K562 (cell line): ENCODE measurements around the gene TBC1D1. TPM values are rescaled to one million over a fixed set of nuclear protein-coding genes. Genes with fewer than 3 reads are reported as not detected.

Experiments
- ATAC-seq: fragments of 200-7000 bp; cut with Tn5 transposase; 3 replicates; pipeline ENCODE4 v1.9.1; 2020; ENCODE audit warnings: moderate library complexity
- BruUV-seq: library from RNA; stranded (reverse); fragments of 400-500 nt; replicated peaks from 2 replicates; lab custom pipeline; 2021; lab: Mats Ljungman, UMichigan
- CTCF ChIA-PET: fragments of 300-600 bp; formaldehyde crosslinking; extraction: SDS; loops from one replicate; lab custom pipeline; 2021; ENCODE audit warnings: low intra/inter-chr PET ratio; lab: Yijun Ruan, JAX
- POLR2A ChIA-PET: fragments of 300-600, 350-650 bp; sonication (Branson Sonifier 250); formaldehyde crosslinking; extraction: SDS; loops from one replicate; lab custom pipeline; 2021; ENCODE audit warnings: antibody characterized with exemption, inconsistent platforms; lab: Yijun Ruan, JAX
- DNase-seq, 4 experiments: peaks; one replicate each; pipeline versions ENCODE4 v3.0.0 to v3.0.0-alpha.2; 2011 to 2018; ENCODE audit warnings: low spot score in 3 of 4, mixed read lengths in 3 of 4; ENCODE audit errors: extremely low read depth in 1 of 4
- FAIRE-seq: peaks from 2 replicates; lab custom pipeline; 2011; peaks lifted over from hg19 to GRCh38; lab: Jason Lieb, UNC
- H2AFZ ChIP-seq: 2 replicates; pipeline ENCODE4 v1.6.0; 2011; ENCODE audit warnings: low read depth, low read length, control low read depth, inconsistent platforms
- H3K27ac ChIP-seq: fragments of 200-600 bp; 3 replicates; pipeline ENCODE4 v1.8.0; 2011; ENCODE audit warnings: low read depth, mild to moderate bottlenecking, control low read depth, inconsistent platforms, low read length, moderate library complexity, mixed read lengths; ENCODE audit errors: extremely low read depth
- H3K27me3 ChIP-seq, 2 experiments: fragments of 300-600 bp in 1 of 2; 2 replicates in 1 of 2; 3 replicates in 1 of 2; pipeline versions ENCODE4 v1.6.0 to v1.8.0; 2011; ENCODE audit warnings: inconsistent platforms in 2 of 2, low read length in 2 of 2, mild to moderate bottlenecking in 1 of 2, mixed read lengths in 1 of 2, moderate library complexity in 1 of 2; ENCODE audit not compliant: control insufficient read depth in 2 of 2, insufficient read depth in 2 of 2
- H3K36me3 ChIP-seq: fragments of 300-600 bp; 3 replicates; pipeline ENCODE4 v1.8.0; 2011; ENCODE audit warnings: mild to moderate bottlenecking, low read length, inconsistent platforms; ENCODE audit not compliant: control insufficient read depth, insufficient read depth
- H3K4me1 ChIP-seq, 2 experiments: fragments of 200-600 bp in 1 of 2; replicated peaks in 1 of 2; 2 replicates in 1 of 2; 3 replicates in 1 of 2; pipeline versions ENCODE4 v1.5.1 to v1.8.0; 2011; ENCODE audit warnings: inconsistent platforms in 2 of 2, low read length in 2 of 2, mild to moderate bottlenecking in 1 of 2, mixed read lengths in 1 of 2, moderate library complexity in 1 of 2; ENCODE audit not compliant: control insufficient read depth in 2 of 2, insufficient read depth in 2 of 2
- H3K4me2 ChIP-seq: 2 replicates; pipeline ENCODE4 v1.6.1; 2011; ENCODE audit warnings: low read length, control low read depth, inconsistent platforms, mixed read lengths; ENCODE audit not compliant: insufficient read depth
- H3K4me3 ChIP-seq: fragments of 200-600 bp; sonication (generic), shearing (Covaris generic); 2 replicates; pipeline ENCODE4 v1.5.1; 2016; ENCODE audit warnings: control low read depth, inconsistent platforms
- H3K79me2 ChIP-seq: fragments of 200-600 bp; 3 replicates; pipeline ENCODE4 v1.8.0; 2011; ENCODE audit warnings: low read length, inconsistent platforms; ENCODE audit not compliant: control insufficient read depth, insufficient read depth
- H3K9ac ChIP-seq, 2 experiments: 2 replicates each; pipeline versions ENCODE4 v1.6.0 to v1.6.1; 2011; ENCODE audit warnings: low read depth in 2 of 2, low read length in 2 of 2, control low read depth in 1 of 2, inconsistent platforms in 1 of 2, mild to moderate bottlenecking in 1 of 2, mixed read lengths in 1 of 2; ENCODE audit not compliant: insufficient read depth in 1 of 2
- H3K9me1 ChIP-seq: one replicate; pipeline ENCODE4 v1.6.0; 2011; ENCODE audit warnings: inconsistent platforms, mild to moderate bottlenecking, low read length, moderate library complexity; ENCODE audit not compliant: control insufficient read depth, insufficient read depth
- H3K9me3 ChIP-seq: replicated peaks from 2 replicates; pipeline ENCODE4 v1.5.1; 2011; ENCODE audit warnings: low read depth, low read length, inconsistent platforms; ENCODE audit not compliant: control insufficient read depth, insufficient read depth
- H4K20me1 ChIP-seq: replicated peaks from 2 replicates; pipeline ENCODE4 v1.6.1; 2011; ENCODE audit warnings: low read length, inconsistent platforms, mixed read lengths; ENCODE audit not compliant: control insufficient read depth, insufficient read depth
- ATF1 ChIP-seq, 2 experiments: fragments of 450-650 bp in 1 of 2; IDR thresholded peaks; 2 replicates each; pipeline ENCODE4 v1.6.1; 2016; ENCODE audit warnings: missing compliant biosample characterization in 1 of 2, missing genetic modification characterization in 1 of 2
- NFIC ChIP-seq: fragments of 450-650 bp; IDR thresholded peaks from 2 replicates; pipeline ENCODE4 v1.6.1; 2017; ENCODE audit warnings: mild to moderate bottlenecking, inconsistent platforms
- TFAP4 ChIP-seq: sonication (generic); formaldehyde crosslinking; IDR thresholded peaks from 2 replicates; pipeline ENCODE4 v1.8.0; 2022; ENCODE audit warnings: missing genetic modification reagents, mild to moderate bottlenecking, moderate library complexity, borderline replicate concordance
- TFE3 ChIP-seq: fragments of 450-650 bp; formaldehyde crosslinking; IDR thresholded peaks from 2 replicates; pipeline ENCODE4 v1.4.0; 2020; ENCODE audit warnings: mild to moderate bottlenecking, mixed read lengths
- WGBS: fragments of 100-300 bp; shearing (Covaris generic); methylation state at CpG from one replicate; pipeline ENCODE4 v1.1.6; 2016; ENCODE audit warnings: low coverage, mixed read lengths; ENCODE audit not compliant: insufficient coverage; ENCODE audit errors: missing lambda C conversion rate; 5-methylcytosine and 5-hydroxymethylcytosine counted together
- in situ Hi-C: fragments of 300-500 bp; cut with MboI; formaldehyde crosslinking; loops from 4 replicates; pipeline ENCODE4 v1.15.0; 2018; ENCODE audit warnings: inconsistent platforms, mixed read lengths
- intact Hi-C: fragments of 100-400 bp; cut with micrococcal nuclease; formaldehyde crosslinking; loops from 2 replicates; pipeline ENCODE4 v1.14.2; 2022
- polyA plus RNA-seq, 8 experiments: library from polyadenylated mRNA; depleted of rRNA in 4 of 8; stranded (reverse) in 5 of 8; unstranded in 3 of 8; fragments of >200 nt; fragmentation: Nextera tagmentation in 2 of 8; fragmentation: Illumina TruSeq in 1 of 8; extraction: Ambion mirVana in 2 of 8; extraction: Trizol in 1 of 8; gene quantifications; 2 replicates each; pipeline versions ENCODE4 v1.2.1 to v1.2.3, GENCODE V29; 2011 to 2014; ENCODE audit warnings: inconsistent platforms in 1 of 8, missing spikeins in 1 of 8
- total RNA-seq, 7 experiments: library from RNA; depleted of rRNA in 6 of 7; stranded (reverse); fragments of >200 nt in 6 of 7; fragmentation: Illumina TruSeq in 2 of 7; extraction: Trizol in 2 of 7; gene quantifications; 2 replicates each; pipeline versions ENCODE4 v1.2.1 to v1.2.3, GENCODE V29; 2011 to 2021; ENCODE audit warnings: low replicate concordance in 1 of 7

TBC1D1 gene
- total and polyA plus RNA-seq, 9 of the 15 experiments (the other 6 are each of a cell fraction or from before 2014, with no cell fraction given): 0.59 to 14.2 (median 8.8) TPM

- no peak for TF ChIP-seq TFAP4
- no peak for TF ChIP-seq ATF1 (CRISPR knock-in tag; IDR thresholded peaks at IDR 0.05)
- TF ChIP-seq ATF1 (tag; IDR thresholded peaks at IDR 0.05): no peak
Measured at GRCh38 chr4:38144031-38144430, 253.1 kb downstream of the TBC1D1 start (continued).

GRCh38 chr4:38145033-38145678 lies 254.3 kb downstream of the TBC1D1 start:
- Histone ChIP-seq H3K36me3 (no peaks in the 10 kb centered on the region), H4K20me1 (no peaks in the 10 kb centered on the region), H3K9me3 (no peaks in the 10 kb centered on the region), H3K9ac (no peak overlapping the region), H2AFZ (no peak overlapping the region), H3K9me1 (no peaks in the 10 kb centered on the region), H3K79me2 (no peaks in the 10 kb centered on the region), H3K4me3 (no peak overlapping the region), H3K27me3 (peaks cover 20 to 23% of the 10 kb centered on the region in 2 experiments), H3K27ac (no peak overlapping the region), H3K4me2 (no peak overlapping the region), H3K4me1 (no peaks in the 10 kb centered on the region)
- in situ Hi-C loops (no loop called here), intact Hi-C loops (no loop called here)
- TF ChIP-seq NFIC (no peak), TFE3 (CRISPR knock-in tag) (peak; percentile 66)
- CTCF ChIA-PET: no interaction called here
- ATAC-seq (no peak), FAIRE-seq (no peak), DNase-seq (no peak)
- POLR2A ChIA-PET: no interaction called here
- WGBS: 2% methylated on average over 4 of the region's 4 CpGs
- BruUV-seq: no TSS peak
